Caki2 (cell line): Measurements from ENCODE around the gene NPAS2. TPM values are rescaled to one million over a fixed set of nuclear protein-coding genes. Genes with fewer than 3 reads are reported as not detected.

Experiments
- DNase-seq: peaks from one replicate; pipeline ENCODE4 v3.0.0-alpha.2; 2015; ENCODE audit warnings: low read depth
- in situ Hi-C: cut with HindIII; loops from 2 replicates; pipeline ENCODE4 v1.10.0; 2016; ENCODE audit warnings: low sequenced_read_pairs, low pct_unique_long_range_greater_than_20kb, mixed read lengths
- total RNA-seq: library from RNA; depleted of rRNA; stranded (reverse); fragments of >200 nt; shearing (Covaris generic); gene quantifications from 2 replicates; pipeline ENCODE4 v1.2.3, GENCODE V29; 2014; ENCODE audit warnings: low replicate concordance

Gene NPAS2
- total RNA-seq, 1 experiment from 2014 or later = 2.0 TPM

GRCh38 chr2:100791294-100791935, 28.5 kb upstream of the NPAS2 start:
- in situ Hi-C loops = no loop called here
- no peak for DNase-seq

- in situ Hi-C loops = no loop called here
- DNase-seq = no peak
Observed at GRCh38 chr2:100791936-100792308, 28.0 kb upstream of the NPAS2 start.

GRCh38 chr2:100793220-100793619, 26.7 kb upstream of the NPAS2 start:
- DNase-seq = no peak
- in situ Hi-C loops = no loop called here

GRCh38 chr2:100793982-100794381, 26.0 kb upstream of the NPAS2 start:
- in situ Hi-C loops = no loop called here
- no peak for DNase-seq

- no peak for DNase-seq
Observed at GRCh38 chr2:100796499-100797100, 23.3 kb upstream of the NPAS2 start.

GRCh38 chr2:100799686-100800085, 20.3 kb upstream of the NPAS2 start:
- in situ Hi-C loops = no loop called here
- no peak for DNase-seq

More at GRCh38 chr2:100796499-100797100, 23.3 kb upstream of the NPAS2 start:
- in situ Hi-C loops = no loop called here

- in situ Hi-C loops = no loop called here
- DNase-seq = no peak
Observed at GRCh38 chr2:100800915-100801314, 19.0 kb upstream of the NPAS2 start.

- DNase-seq = no peak
- in situ Hi-C loops = no loop called here
Observed at GRCh38 chr2:100801402-100801801, 18.5 kb upstream of the NPAS2 start.

- in situ Hi-C loops = no loop called here
- DNase-seq = no peak
Observed at GRCh38 chr2:100802066-100802465, 17.9 kb upstream of the NPAS2 start.

GRCh38 chr2:100803334-100803733, 16.6 kb upstream of the NPAS2 start:
- in situ Hi-C loops = no loop called here
- DNase-seq = no peak

GRCh38 chr2:100806550-100806949, 13.4 kb upstream of the NPAS2 start:
- in situ Hi-C loops = no loop called here
- DNase-seq = no peak

GRCh38 chr2:100807707-100808106, 12.2 kb upstream of the NPAS2 start:
- in situ Hi-C loops = no loop called here
- DNase-seq = no peak

- DNase-seq = no peak
- in situ Hi-C loops = no loop called here
Observed at GRCh38 chr2:100808582-100808981, 11.4 kb upstream of the NPAS2 start.

- no peak for DNase-seq
- in situ Hi-C loops = no loop called here
Observed at GRCh38 chr2:100809506-100809905, 10.4 kb upstream of the NPAS2 start.

GRCh38 chr2:100810603-100811145, 9.3 kb upstream of the NPAS2 start:
- no peak for DNase-seq
- in situ Hi-C loops = no loop called here

- no peak for DNase-seq
- in situ Hi-C loops = no loop called here
Observed at GRCh38 chr2:100812116-100812515, 7.8 kb upstream of the NPAS2 start.

- no peak for DNase-seq
- in situ Hi-C loops = no loop called here
Observed at GRCh38 chr2:100812573-100812972, 7.4 kb upstream of the NPAS2 start.

GRCh38 chr2:100813527-100813926, 6.4 kb upstream of the NPAS2 start:
- no peak for DNase-seq
- in situ Hi-C loops = no loop called here

- in situ Hi-C loops = no loop called here
- DNase-seq = no peak
Observed at GRCh38 chr2:100814043-100814442, 5.9 kb upstream of the NPAS2 start.

GRCh38 chr2:100814453-100814852, 5.5 kb upstream of the NPAS2 start:
- in situ Hi-C loops = no loop called here
- no peak for DNase-seq
